HG03571 (cell line): ENCODE results near the gene TEN1.

Experiments
- ATAC-seq: cut with Tn5 transposase; IDR thresholded peaks from one replicate; pipeline ENCODE4 v1.9.1; 2021; ENCODE audit not compliant: unreplicated experiment

The TEN1 gene

DNA sequence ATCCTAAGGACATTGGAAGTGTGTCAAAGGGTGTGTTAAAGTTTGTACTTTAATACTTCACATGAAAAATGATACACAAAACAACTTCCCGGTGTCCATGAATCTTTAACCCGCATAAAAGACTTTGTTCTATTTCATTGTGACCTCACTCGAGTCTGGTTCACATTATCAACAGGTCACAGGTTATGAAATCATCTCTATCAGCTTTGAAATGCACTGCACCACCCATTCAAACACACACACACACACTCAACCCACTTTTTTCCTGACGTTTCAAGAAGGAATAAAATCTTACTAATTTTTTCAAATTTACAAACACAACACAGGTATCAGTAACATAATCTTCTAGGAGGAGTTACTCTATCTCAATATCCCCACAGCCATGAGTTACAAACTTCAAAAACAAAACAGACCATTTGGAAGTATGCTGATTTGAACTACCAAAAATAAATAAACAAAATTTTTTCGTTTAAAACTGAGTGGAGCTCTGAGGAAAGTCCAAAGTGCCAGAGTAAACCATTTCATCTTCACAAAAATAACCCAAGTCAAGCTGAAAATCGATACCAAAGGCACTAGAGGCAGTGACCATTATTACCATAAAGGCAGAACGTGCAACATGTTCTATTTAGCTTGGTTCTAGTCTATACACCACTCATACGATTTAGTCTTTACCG, 2.7 kb upstream of the TEN1 start:
- ATAC-seq, result no peak

GRCh38 chr17:75979705-75980187, 706 bp downstream of the TEN1 start:
- peak; percentile 15 for ATAC-seq

- no peak for ATAC-seq
These were observed 1.4 kb downstream of the TEN1 start for GRCh38 chr17:75980188-75981018.

DNA sequence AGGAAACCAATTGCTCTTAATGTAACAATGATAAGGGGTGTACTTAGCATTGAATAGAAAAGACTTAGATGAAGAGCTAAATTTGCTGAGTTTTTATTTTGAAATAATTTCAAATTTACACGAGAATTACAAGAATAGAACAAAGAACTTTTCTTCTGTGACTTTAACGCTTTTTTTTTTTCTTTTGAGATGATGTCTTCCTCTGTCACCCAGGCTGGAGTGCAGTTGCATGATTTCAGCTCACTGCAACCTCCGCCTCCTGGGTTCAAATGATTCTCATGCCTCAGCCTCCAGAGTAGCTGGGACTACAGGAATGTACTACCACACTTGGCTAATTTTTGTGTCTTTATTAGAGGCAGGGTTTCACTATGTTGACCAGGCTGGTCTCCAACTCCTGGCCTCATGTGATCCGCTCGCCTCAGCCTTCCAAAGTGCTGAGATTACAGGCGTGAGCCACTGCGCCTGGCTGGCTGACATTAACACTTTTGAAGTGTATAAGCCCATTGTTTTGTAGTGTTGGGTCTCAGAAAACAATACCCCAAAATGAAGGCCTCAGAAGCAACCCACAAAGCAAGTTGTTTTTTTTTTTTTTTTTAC, 2.1 kb downstream of the TEN1 start:
- ATAC-seq, result no peak

DNA sequence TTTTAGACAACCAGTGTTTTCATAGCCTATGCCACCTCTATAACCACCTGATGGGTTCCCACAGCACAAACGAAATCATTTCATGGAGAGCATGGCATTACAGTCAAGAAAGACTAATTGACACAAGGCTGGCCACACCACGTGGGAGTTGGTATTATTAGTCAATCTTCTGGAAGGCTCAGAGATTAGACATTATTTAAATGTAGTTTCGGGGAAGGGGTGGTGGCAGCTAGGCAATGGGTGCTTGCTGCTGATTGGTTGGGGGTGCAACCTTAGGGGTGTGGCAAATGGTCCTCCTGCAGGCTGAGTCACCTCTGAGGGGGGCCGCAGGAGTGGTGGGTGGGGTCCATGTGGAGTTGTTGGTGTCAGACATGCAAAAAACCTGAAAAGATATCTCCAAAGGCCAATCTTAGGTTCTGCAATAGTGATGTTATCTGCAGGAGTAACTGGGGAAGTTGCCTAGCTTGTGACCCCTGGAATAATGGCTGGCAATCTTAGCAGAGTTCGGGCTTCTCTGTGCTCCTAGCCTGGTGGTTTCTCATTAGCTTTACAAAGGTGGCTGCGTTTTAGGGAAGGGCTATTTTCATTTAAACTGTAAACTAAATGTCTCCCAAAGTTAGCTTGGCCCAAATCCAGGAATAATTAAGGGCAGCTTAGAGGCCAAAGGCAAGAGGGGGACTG, 4.6 kb downstream of the TEN1 start:
- no peak for ATAC-seq

DNA sequence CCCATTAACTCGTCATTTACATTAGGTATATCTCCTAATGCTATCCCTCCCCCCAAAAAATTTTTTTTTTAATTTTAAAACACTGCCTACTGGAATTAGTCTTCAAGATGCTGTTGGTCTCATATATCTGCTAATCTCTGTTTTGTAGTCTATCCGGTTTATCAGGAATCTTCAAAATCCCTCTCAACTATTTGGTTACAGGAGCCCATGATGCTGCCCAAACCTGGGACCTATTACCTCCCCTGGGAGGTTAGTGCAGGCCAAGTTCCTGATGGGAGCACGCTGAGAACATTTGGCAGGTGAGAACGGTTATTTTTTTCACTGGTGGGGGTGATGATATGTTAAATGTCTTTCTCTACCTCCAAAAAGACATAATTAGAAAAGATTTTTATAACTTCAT, 6.9 kb downstream of the TEN1 start:
- ATAC-seq, result no peak

DNA sequence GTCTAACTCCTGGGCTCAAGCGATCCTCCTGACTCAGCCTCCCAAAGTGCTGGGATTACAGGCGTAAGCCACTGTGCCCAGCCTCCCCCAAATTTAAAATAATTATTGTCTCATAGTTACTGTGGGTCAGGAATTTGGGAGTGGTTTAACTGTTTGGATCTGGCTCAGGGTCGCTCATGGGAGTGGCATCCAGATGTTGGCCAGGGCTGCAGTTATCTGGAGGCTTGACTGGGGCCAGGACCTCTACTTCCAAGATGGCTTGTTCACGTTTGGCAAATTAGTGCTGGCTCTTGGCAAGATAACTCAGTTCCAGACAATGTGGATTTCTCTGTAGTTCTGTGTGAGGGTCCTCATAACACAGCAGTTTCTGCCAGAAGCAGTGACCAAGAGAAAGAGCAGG, 8.0 kb downstream of the TEN1 start:
- ATAC-seq, result no peak

DNA sequence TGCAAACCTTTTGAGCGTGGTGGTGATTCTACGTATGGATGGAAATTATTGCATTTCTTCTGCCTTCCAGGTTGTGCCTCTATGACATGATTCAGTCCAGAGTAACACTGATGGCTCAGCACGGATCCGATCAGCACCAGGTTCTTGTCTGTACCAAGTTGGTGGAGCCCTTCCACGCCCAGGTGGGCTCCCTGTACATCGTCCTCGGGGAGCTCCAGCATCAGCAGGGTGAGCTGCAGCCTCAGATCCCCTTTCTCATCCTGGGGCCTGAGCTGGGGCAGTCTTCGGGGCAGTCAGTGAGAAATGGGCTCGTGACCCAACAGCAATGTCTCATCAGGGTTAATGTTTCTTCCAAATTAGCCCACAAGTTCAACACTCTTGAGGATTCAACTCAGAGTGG, 12.4 kb downstream of the TEN1 start:
- no peak for ATAC-seq

DNA sequence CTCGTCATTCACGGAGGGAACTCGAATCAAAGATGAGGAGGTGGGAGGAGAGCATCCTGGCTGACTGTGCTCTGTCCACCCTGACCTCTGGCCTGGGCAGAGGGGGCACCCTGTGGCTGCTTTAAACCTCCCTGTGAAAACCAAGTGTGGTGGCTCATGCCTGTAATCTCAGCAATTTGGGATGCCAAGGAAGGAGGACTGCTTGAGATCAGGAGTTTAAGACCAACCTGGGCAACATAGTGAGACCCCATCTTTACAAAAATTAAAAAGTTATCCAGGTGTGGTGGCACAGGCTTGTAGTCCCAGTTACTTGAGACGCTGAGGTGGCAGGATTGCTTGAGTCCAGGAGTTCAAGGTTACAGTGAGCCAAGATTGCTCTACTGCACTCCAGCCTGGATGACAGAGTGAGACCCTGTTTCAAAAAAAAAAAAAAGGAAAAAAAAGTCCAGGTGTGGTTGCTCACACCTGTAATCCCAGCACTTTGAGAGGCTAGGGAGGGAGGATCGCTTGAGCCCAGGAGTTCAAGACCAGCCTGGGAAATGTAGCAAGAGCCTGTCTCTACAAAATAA, 15.8 kb downstream of the TEN1 start:
- no peak for ATAC-seq

- no peak for ATAC-seq
These were observed 16.4 kb downstream of the TEN1 start for GRCh38 chr17:75995385-75995925.

DNA sequence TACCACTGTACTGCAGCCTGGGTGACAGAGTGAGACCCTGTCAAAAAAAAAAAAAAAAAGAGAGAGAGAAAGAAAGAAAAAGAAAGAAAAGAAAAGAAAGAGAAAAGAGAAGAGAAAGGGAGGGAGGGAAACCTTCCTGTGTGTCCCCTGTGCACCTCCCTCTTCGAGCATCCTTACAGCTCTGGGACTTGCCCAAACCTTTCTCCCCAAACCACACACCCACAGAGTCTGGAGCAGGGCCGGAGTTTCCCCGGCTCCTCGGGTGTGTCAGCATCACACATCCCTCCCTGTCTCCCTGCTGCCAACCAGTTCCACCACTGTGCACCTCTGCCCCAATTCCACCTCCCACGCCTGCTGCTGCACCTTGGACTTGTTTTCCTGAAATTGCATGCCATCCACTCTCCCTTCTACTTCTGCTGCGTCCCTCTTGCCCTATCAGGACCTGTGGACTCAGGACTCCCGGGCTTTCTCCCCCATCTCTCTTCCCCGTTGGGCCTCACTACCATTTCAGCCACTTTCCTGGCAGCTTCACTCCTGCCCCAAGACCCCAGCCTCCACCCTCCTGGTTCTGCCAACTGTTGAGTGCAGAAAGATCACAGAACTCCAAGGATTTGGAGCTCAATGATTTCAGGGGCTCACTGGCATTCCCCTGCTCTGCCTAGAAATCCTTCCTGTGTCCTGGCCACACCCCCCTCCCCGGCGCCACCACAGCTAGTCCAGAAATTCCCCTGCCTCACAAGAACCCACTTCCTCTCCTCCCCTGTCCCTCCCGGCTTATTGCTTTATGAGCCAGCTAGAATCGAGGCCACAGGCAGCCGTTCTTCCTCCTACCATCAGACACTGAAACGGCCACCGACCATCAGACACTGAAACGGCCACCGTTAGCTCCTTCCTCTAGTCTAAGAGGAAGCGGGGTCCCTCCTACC, 17.9 kb downstream of the TEN1 start:
- ATAC-seq, result no peak

DNA sequence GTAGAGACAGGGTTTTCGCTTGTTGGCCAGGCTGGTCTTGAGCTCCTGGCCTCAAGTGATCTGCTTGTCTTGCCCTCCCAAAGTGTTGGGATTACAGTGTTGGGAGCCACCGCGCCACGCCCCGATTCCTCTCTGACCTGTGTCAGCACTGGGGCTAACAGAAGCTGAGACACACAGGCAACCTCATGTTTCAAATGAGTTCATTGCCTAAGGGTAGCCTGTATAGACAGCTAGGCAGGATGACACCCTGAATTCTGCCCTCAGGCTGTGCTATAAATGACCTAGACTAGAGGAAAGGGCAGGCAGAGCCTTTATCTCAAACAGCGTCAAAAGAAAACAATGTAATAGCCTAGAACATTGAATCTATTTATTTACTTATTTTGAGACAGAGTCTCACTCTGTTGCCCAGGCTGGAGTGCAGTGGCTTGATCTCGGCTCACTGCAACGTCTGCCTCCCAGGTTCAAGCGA, 19.3 kb downstream of the TEN1 start:
- no peak for ATAC-seq

GRCh38 chr17:76000016-76000754, 21.1 kb downstream of the TEN1 start:
- no peak for ATAC-seq

DNA sequence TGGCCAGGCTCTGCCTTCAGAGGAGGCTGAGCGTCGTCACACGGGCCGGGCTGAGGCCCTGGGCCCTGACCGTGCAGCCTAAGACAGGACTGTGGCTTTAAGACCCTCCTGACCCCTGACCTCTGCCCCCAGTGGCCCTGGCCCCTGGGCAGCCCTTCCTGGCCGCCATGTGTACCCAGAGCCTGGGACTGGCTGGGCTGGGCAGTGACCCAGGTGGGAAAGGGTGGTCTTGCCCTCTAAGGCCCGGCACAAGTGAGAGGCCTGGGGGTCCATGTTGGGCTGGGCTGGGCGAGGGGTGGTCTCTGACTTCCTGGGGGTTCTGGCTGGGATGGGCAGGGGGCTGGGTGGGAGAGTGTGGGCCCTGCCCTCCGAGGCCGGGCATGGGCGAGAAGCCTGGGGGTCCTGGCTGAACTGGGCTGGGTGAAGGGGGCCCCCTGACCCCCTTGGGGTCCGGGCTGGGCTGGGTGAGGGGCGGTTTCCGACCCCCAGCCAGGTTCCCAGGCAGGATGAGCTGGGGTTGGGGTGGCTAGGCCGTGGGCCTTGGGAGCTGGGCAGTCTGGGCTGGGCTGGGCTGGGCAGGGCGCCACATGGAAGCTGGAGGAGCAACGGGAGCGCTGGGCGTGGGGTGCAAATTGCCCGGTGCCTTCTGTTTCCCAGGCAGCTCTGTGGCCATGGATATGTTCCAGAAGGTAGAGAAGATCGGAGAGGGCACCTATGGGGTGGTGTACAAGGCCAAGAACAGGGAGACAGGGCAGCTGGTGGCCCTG, 21.9 kb downstream of the TEN1 start, which contains the start of gene CDK3:
Gene CDK3 (plus strand): TSS at position 101 of the 767 bp plus-strand sequence. CDS start 571 bp downstream, at position 672.
- ATAC-seq, result no peak

DNA sequence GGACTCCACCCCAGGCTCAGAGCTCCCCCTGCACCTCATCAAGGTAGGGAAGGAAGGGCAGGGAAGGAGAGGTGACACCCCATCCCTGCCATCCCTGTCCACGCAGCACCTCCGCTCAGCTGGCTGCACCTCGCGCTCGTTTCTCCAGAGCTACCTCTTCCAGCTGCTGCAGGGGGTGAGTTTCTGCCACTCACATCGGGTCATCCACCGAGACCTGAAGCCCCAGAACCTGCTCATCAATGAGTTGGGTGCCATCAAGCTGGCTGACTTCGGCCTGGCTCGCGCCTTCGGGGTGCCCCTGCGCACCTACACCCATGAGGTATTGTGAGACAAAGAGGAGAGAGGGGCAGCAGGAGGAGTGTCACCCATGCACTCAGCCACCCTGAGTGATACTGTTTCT, 23.1 kb downstream of the TEN1 start:
- no peak for ATAC-seq

DNA sequence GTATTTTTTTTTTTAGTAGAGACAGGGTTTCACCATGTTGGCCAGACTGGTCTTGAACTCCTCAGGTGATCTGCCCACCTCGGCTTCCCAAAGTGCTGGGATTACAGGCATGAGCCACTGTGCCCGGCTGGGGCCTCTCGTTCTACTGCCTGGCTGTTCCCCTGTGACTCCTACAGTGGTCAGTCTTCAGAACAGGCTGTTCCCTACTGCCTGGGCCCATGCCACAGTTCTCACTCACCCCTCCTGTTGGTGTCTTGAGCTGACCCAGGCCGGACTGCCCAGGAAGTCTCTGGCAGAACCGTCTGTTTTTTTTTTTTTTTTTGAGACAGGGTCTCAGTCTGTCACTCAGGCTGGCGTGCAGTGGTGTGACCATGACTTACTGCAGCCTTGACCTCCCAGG, 24.9 kb downstream of the TEN1 start:
- ATAC-seq, result no peak

- no peak for ATAC-seq
These were observed 25.8 kb downstream of the TEN1 start for GRCh38 chr17:76004750-76005262.
